Neural cell (in vitro differentiated cells): Measurements from ENCODE around the gene RASGRP4.

Experiments
- CTCF ChIP-seq: fragments of 450-650 bp; IDR thresholded peaks from 2 replicates; pipeline ENCODE4 v1.5.1; 2014; ENCODE audit warnings: antibody characterized with exemption, mild to moderate bottlenecking, moderate library complexity; ENCODE audit not compliant: poor library complexity, severe bottlenecking
- EZH2 ChIP-seq: fragments of 200-600, 300-800 bp; shearing (Covaris generic), sonication (generic); IDR thresholded peaks from 2 replicates; pipeline ENCODE4 v1.6.1; 2014; ENCODE audit warnings: antibody characterized with exemption, low read length, borderline replicate concordance, mild to moderate bottlenecking; ENCODE audit not compliant: insufficient read depth, poor library complexity, severe bottlenecking
- MXI1 ChIP-seq: fragments of 450-650 bp; conservative IDR thresholded peaks from 2 replicates; pipeline ENCODE4 v1.6.1; 2014; ENCODE audit warnings: antibody characterized with exemption, mild to moderate bottlenecking; ENCODE audit not compliant: poor library complexity, severe bottlenecking
- TAF1 ChIP-seq: IDR thresholded peaks from 2 replicates; pipeline ENCODE4 v1.6.1; 2012; ENCODE audit warnings: low read depth

DNA sequence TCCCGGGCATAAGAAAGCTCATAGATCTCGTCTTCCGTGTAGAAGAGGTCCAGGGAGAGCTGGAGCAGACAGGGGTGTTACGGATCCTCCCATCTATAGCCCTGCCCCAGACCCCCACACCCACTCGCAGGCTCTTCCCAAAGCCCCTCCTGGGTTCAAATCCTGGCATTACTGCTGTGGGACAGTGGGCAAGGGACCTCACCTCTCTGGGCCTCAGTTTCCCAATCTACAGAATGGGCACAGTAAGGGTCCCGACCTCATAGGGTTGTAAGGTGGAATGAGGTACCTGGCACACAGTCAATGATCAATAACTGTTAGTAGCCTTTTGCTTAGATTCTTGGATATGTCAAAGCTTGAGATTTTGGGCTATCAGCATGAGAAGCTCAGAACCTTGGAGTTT lies 12.6 kb downstream of the RASGRP4 start:
- TF ChIP-seq MXI1: no peak
- TF ChIP-seq CTCF: no peak
- TF ChIP-seq EZH2: no peak
- no peak for TF ChIP-seq TAF1
